M059J (cell line): ENCODE data around the gene STRIP1. TPM values are rescaled to one million over a fixed set of nuclear protein-coding genes. Genes with fewer than 3 reads are reported as not detected.
A peak's percentile ranks its signal among the peaks of the same experiment; 100 is the strongest.
"Not testable (repeated sequence)": the region's sequence is repeated elsewhere in the genome, so short reads cannot be mapped to it uniquely, and the experiment has no call there.

Source experiments
- DNase-seq: peaks from one replicate; pipeline ENCODE4 v3.0.0-alpha.2; 2012; ENCODE audit warnings: low read depth
- total RNA-seq: library from RNA; depleted of rRNA; stranded (reverse); fragments of >200 nt; shearing (Covaris generic); gene quantifications from 2 replicates; pipeline ENCODE4 v1.2.3, GENCODE V29; 2014

The STRIP1 gene
- total RNA-seq, 1 experiment from 2014 or later = 28.6 TPM

- DNase-seq = no peak
Measured at GRCh38 chr1:110008971-110009565, 25.4 kb upstream of the STRIP1 start.

DNA sequence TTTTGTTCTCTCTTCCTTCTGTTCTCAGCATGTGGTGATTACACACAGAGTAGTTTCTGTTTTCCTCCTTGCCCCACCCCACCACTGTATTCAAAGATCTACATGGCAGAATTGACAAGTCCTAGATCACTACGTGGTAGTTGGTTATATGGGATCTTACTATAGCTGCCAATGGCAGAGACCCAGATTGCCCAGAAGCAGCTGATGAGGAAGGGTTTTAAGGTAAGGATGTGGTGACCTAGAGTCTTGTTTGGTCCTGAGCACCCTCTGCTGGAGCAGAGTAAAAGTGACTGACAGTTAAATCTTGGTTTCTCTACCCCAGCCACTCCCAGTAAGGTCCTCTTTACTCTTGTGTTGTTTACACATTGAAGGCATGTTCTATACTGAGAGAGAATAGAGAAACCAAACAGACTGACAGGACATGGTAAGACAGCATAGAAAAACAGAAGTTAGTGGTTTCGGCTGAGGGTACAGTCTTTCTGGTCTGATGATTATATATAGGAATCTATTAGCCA lies 22.8 kb upstream of the STRIP1 start:
- DNase-seq = peak; percentile 68

GRCh38 chr1:110012100-110012780 lies 22.2 kb upstream of the STRIP1 start:
- no peak for DNase-seq

- no peak for DNase-seq
Measured at GRCh38 chr1:110017792-110018191, 16.6 kb upstream of the STRIP1 start.

GRCh38 chr1:110018396-110018795 lies 16.0 kb upstream of the STRIP1 start:
- no peak for DNase-seq

DNA sequence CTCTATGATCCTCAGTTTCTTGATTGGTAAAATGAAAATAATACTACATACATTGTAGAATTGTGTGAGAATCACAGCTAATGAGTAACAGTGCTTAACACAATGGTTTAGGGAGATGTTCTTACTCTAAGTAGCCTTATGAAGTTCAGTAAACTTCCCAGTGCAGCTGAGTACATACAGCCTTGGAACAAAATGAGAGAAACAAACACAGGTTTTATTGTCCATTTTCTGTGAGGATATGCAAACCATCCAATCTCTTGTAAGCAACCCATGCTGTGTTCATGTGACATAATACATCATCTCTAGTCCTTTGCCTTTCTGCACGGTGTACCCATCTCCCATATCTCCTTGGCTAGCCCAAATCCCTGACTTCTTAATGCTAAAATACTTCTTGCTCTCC lies 14.7 kb upstream of the STRIP1 start:
- no peak for DNase-seq

- no peak for DNase-seq
Measured at GRCh38 chr1:110021285-110021684, 13.1 kb upstream of the STRIP1 start.

- DNase-seq = no peak
Measured at GRCh38 chr1:110024613-110025012, 9.8 kb upstream of the STRIP1 start.

- DNase-seq = not testable (repeated sequence)
Measured at GRCh38 chr1:110030687-110031086, 3.7 kb upstream of the STRIP1 start.

DNA sequence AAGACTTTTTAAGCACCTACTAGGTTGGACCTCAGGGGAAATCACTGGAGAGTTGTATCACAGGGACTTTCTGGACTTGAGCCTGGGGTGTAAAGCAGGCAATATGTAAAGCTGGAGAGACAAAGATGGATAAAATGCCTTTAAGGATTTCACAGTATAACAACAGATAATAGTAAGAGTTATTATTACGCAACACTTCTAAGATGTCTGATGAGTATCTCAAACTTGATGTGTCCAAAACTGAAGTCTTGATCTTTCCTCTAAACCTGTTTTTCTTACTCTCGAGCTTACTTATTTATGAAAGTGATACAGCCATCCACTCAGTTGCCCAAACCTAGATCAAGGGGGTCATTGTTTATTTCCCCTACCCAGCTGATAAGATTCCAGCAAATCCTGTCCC lies 2.1 kb upstream of the STRIP1 start:
- no peak for DNase-seq

- DNase-seq = no peak
Measured at GRCh38 chr1:110033421-110033820, 1.0 kb upstream of the STRIP1 start.

DNA sequence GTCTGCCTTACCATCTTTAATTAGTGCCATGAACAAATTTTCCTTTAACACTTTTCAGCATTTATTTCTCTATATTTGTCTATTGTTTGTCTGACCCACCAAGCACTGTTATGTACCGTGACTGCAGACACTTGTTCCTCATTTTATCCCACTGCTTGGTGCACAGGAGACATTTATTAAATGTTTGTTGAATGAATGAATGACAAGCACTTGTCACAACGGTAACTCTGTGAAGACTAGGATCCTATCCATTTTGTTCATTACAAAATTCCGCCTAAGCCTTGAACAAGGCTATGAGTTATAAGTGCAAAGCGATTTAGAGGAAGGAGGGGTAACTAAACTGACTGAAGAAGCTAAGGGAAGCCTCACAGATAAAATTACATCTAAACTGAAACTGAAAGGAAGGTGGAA lies 379 bp upstream of the STRIP1 start:
- no peak for DNase-seq

DNA sequence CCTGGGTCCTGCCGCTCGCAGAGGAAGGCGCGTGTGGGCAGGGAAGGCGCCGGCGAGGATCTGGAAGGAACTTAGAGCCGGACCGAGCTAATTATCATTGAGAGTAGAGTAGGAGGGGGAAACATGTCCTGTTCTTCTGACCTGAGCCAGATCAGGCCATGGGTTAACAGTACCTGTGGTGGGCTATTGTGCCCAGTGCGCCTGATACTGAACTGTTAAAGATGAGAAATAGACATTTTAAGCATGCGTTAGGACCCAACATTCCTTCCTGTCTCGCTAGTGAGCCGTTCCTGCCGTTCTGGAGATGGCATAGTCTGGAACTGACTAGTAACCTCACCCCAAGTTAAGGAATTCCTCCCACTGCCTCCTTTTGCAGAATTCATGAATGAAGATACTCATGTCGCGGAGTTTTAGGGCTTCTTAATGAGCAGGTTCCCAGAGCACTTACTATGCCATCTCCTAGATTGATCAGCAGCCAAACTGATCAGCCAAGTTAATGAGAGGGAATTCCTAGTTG lies 870 bp downstream of the STRIP1 start:
- peak; percentile 37 for DNase-seq

DNA sequence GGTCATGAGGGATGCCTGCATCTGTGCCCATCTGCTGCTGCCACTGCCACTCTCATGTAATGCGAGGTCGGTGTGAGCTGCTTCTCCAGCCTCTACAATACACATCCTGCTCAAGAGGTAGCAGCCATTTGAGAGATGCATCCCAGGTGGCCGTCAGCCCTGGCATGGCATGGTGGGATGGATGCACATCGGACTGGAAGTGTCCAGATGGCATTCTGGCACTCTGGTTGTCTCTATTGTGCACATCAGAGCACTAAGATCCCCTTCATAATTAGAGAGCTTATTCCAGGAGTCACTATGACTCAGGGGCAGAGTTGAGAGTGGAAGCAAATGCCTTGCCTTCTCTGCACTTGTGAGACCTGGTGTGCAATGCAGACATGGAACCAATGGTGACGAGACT lies 3.8 kb downstream of the STRIP1 start:
- DNase-seq = no peak

GRCh38 chr1:110039641-110040040 lies 5.2 kb downstream of the STRIP1 start:
- DNase-seq = no peak

- no peak for DNase-seq
Measured at GRCh38 chr1:110040548-110040947, 6.1 kb downstream of the STRIP1 start.

GRCh38 chr1:110043016-110043415 lies 8.6 kb downstream of the STRIP1 start:
- no peak for DNase-seq

DNA sequence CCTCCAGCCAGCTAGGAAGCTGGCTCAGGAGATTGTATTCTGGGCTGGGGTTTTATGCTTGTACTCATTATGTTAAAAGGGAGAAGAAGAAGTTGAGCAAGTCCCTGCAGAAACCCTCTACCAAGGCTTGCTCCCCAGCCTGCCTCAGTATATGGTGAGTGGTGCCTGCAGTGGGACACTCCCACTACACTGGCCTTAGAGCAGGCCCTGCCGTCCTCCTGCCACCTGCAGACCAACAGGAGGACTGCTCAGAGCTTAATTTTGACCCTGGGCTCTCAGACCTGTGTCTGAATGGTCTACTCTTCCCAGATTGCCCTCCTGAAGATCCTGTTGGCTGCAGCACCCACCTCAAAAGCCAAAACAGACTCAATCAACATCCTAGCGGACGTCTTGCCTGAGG lies 13.0 kb downstream of the STRIP1 start:
- DNase-seq = no peak

- DNase-seq = no peak
Measured at GRCh38 chr1:110048240-110048639, 13.8 kb downstream of the STRIP1 start.

GRCh38 chr1:110048923-110049601 lies 14.6 kb downstream of the STRIP1 start:
- no peak for DNase-seq

DNA sequence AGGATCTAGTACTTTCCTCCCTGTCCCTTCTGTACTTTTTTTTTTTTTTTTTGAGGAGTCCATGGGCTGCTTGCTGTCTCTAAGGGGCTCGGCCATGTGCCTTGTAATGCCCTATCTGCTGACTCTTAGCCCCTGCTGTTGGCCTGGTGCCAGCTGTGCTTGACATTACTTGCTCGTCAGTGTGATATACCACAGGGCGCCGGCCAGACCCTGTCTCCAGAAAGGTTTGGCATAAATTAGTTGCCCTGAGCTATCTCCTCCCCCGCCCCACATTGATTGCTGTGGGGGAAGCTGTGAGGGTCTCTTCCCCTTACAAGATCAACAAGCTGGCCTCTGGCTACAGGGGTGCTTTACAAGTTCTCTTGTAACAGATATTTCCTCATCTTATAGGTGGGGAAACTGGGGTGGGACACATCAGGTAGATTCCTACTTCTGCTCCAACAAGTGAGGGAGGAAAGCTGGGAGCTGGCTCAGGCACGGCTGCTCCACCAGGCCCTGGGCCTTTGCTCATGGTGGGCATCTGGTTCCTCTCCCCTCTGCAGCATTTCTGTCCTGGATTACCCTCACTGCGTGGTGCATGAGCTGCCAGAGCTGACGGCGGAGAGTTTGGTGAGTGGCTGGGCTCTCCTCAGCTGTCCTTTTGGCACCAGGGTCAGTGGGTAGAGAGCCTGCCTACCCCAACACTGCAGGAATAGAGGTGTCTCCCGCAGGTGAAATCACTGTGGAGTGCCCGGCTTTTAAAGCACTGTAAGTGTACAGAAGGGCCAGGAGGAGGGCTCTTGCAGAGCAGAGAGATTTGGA lies 15.6 kb downstream of the STRIP1 start:
- no peak for DNase-seq
